GM19452 (cell line): ENCODE data around the gene CLP1.
A peak's percentile ranks its signal among the peaks of the same experiment; 100 is the strongest.
"Not testable (repeated sequence)": the region's sequence is repeated elsewhere in the genome, so short reads cannot be mapped to it uniquely, and the experiment has no call there.

Experiments used
- ATAC-seq: cut with Tn5 transposase; IDR thresholded peaks from one replicate; pipeline ENCODE4 v1.9.1; 2021; ENCODE audit not compliant: unreplicated experiment

The CLP1 gene

GRCh38 chr11:57640068-57640800 lies 17.3 kb upstream of the CLP1 start:
- ATAC-seq: no peak

GRCh38 chr11:57641011-57641807 lies 16.4 kb upstream of the CLP1 start:
- ATAC-seq: no peak

DNA sequence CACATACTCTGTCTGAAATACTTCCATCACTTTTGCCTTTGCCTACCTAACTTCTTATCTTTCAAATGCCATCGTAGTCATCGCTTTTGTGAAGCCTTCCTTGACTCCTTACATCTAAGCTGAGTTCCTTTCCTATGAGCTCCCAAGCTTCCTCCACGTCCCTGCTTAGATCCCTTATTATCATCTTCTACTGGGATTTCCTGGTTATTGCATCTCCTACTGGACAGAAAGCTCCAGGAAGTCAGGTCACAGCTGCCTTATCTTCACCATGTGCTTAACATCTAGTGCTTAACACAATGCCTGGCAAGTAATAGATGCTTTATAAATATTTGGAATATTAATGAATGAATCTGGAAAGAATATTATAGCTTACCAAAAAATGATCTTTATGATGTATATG lies 13.8 kb upstream of the CLP1 start:
- ATAC-seq: no peak

DNA sequence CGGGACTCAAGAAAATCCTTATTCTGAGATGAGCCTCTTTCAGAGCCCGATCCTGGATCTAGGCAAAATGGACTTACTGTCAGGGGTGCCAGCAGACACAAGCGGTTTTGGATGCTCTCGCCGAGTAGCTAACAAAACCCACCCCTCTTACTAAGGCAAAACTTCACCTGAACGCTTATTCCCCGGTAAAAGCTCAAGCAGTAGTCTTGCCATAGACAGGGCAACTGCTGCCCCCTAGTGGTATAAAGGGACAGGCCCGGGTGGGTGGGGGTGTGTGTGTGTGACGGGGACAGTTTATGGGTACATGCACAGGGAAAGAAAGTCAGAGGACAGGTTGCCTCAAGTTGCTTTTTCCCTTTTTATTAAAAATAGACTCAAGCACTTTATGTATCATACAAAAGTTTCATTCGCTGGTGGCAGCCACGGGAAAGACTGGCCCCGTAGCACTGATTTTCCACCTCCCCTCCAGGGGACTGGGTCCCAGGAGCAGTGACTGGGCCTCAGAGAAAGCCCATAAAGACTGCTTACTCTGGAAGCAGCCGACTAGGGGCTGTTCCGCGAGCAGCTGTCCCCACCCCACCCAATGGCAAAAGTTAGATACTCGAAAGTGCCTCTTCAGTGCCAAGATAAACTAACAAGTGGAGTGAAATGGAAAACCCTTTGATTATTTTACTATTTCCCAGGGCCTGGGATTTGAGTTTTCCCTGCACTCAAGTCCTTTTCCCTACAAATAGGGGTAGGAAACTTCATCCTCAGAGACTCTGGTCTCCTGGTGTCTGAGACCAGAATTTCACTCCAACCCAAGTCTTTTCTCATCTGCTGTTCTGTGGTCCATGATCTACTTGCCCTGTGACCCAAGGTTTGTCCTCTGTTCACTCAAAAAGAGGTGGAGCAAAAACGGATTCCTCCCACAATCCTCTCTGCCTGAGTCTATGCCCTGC lies 12.5 kb upstream of the CLP1 start:
- ATAC-seq: peak; percentile 65

DNA sequence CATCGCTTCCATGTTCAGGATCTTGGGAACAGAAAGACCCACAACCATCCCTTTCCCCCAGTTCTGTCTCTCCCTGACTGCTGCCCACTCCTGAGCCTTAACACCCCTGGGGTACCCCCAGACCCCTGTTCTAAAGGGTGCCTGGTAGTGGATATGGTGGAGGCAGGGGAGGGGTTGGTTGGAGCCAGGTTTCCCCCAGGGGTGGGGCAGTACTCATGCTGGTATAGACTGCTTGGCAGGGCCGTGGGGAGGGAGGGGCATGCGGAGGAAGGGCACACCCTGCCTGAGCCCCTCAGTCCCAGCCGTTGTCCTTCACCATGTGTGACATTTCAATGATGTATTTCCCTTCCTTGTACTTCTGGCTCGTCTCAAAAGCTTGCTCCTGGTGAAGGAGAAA lies 11.9 kb upstream of the CLP1 start:
- no peak for ATAC-seq

GRCh38 chr11:57646194-57646798 lies 11.3 kb upstream of the CLP1 start:
- ATAC-seq: no peak

- no peak for ATAC-seq
Observed at GRCh38 chr11:57646799-57647303, 10.7 kb upstream of the CLP1 start.

DNA sequence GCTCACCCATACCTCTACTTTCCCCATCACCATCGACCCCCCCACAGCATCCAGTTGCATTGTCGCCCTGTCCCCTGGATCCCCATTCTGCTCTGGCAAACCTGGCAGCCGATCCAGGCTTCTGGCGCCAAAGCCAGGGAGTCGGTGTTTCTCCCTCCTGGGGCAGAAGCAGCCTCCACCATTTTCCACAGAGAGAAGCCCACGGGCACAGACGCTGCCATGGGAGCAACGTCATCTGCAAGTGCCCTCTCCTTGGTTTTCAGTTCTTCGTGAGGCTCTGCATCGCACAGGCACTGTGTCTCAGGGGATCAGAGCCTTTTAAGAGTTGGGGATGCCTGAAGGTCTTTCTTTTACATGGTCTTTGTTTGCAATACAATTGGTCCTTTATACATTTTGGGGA lies 10.2 kb upstream of the CLP1 start:
- ATAC-seq: no peak

- ATAC-seq: no peak
Observed at GRCh38 chr11:57647960-57648800, 9.4 kb upstream of the CLP1 start.

- ATAC-seq: no peak
Observed at GRCh38 chr11:57648801-57649735, 8.5 kb upstream of the CLP1 start.

GRCh38 chr11:57649826-57650738 lies 7.5 kb upstream of the CLP1 start, which contains the start of gene YPEL4:
YPEL4 (minus strand) TSS chr11:57649912; CDS start chr11:57647107, 2,805 bp downstream.
- no peak for ATAC-seq

GRCh38 chr11:57650739-57651090 lies 6.8 kb upstream of the CLP1 start:
- ATAC-seq: no peak

GRCh38 chr11:57651408-57651807 lies 6.2 kb upstream of the CLP1 start:
- ATAC-seq: no peak

DNA sequence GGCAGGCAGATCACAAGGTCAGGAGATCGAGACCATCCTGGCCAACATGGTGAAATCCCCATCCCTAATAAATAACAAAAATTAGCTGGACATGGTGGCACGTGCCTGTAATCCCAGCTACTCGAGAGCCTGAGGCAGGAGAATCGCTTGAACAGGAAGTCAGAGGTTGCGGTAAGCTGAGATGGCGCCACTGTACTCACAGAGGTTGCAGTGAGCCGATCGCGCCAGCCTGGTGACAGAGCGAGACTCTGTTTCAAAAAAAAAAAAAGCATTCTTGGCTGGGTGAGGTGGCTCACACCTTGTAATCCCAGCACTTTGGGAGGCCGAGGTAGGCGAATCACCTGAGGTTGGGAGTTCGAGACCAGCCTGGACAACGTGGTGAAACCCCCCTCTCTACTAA lies 5.3 kb upstream of the CLP1 start:
- ATAC-seq: not testable (repeated sequence)

DNA sequence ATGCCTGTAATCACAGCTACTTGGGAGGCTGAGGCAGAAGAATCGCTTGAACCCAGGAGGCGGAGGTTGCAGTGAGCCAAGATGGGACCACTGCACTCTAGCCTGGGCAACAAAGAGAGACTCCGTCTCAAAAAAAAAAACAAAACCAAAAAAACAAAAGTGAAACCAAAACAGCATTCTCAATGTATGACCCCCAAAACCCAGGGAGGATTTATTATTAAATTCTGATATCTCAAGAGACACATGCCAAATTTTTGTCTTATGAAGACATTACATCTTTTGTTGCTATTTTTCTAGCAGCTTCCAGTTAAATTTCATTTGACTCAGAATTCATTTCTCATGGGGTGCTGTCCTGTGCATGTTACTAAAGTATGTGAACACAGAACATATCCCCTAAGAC lies 4.9 kb upstream of the CLP1 start:
- ATAC-seq: no peak

DNA sequence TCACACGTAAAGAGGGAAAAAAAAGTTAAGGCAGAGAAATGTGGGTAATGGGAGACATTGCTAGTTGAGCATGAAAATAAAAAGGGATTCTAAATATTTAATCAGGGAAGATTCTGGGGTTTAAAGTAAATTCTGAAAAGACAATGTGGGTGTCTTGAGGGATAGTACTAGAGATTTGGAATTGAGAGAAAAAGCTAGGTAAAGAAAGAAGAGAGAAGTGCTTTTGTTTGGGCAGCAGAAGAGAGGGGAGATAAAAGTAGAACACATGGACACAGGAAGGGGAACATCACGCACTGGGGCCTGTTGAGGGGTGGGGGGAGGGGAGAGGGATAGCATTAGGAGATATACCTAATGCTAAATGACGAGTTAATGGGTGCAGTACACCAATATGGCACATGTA lies 4.4 kb upstream of the CLP1 start:
- ATAC-seq: no peak

DNA sequence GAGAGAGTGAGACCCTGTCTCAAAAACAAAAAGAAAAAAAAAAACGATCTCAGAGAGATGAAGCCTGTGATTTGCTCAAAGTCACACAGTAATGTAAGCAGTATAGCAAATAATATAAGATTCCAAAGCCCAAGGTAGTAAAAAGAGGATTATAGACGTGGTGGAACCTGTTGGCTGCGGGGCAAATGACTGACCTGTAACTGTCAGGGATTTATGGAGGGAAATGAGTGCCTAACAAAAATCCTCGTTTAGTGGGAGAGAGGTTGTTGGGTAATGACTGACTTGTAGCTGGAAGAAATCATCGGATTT lies 723 bp upstream of the CLP1 start:
- no peak for ATAC-seq

GRCh38 chr11:57658023-57658361 lies 430 bp downstream of the CLP1 start:
- ATAC-seq: no peak
